HepG2 (cell line): Measurements from ENCODE around the gene NEURL1B. TPM values are rescaled to one million over a fixed set of nuclear protein-coding genes. Genes with fewer than 3 reads are reported as not detected.

Source experiments
- ATF7 ChIP-seq, 2 experiments: fragments of 450-650 bp in 1 of 2; sonication (generic) in 1 of 2; formaldehyde crosslinking in 1 of 2; IDR thresholded peaks; 2 replicates each; pipeline versions ENCODE4 v1.4.0 to v1.6.1; 2016 to 2020; ENCODE audit warnings: antibody characterized with exemption in 1 of 2, mild to moderate bottlenecking in 1 of 2, missing genetic modification reagents in 1 of 2
- DRAP1 ChIP-seq: IDR thresholded peaks from 2 replicates; pipeline ENCODE4 v1.6.1; 2016; ENCODE audit warnings: missing genetic modification reagents, missing compliant biosample characterization
- GTF3A ChIP-seq: sonication (generic); formaldehyde crosslinking; conservative IDR thresholded peaks from 2 replicates; pipeline ENCODE4 v1.4.0; 2020; ENCODE audit warnings: mild to moderate bottlenecking, missing genetic modification reagents
- HDAC1 ChIP-seq: sonication (generic); formaldehyde crosslinking; IDR thresholded peaks from 2 replicates; pipeline ENCODE4 v1.5.1; 2020; ENCODE audit warnings: mild to moderate bottlenecking, missing genetic modification reagents
- KDM3A ChIP-seq: IDR thresholded peaks from 2 replicates; pipeline ENCODE4 v1.6.1; 2018; ENCODE audit warnings: low read depth, missing compliant biosample characterization
- KLF12 ChIP-seq: sonication (generic); formaldehyde crosslinking; IDR thresholded peaks from 2 replicates; pipeline ENCODE4 v1.4.0; 2020; ENCODE audit warnings: missing genetic modification reagents, borderline replicate concordance
- PRDM4 ChIP-seq: sonication (generic); formaldehyde crosslinking; IDR thresholded peaks from 2 replicates; pipeline ENCODE4 v1.9.0; 2021; ENCODE audit warnings: missing genetic modification reagents, borderline replicate concordance
- TGIF2 ChIP-seq: IDR thresholded peaks from 2 replicates; pipeline ENCODE4 v1.6.1; 2016; ENCODE audit warnings: control low read depth, missing compliant biosample characterization
- ZBTB21 ChIP-seq: sonication (generic); formaldehyde crosslinking; IDR thresholded peaks from 2 replicates; pipeline ENCODE4 v1.4.0; 2020; ENCODE audit warnings: missing genetic modification reagents
- ZBTB43 ChIP-seq: sonication (generic); formaldehyde crosslinking; conservative IDR thresholded peaks from 2 replicates; pipeline ENCODE4 v1.4.0; 2020; ENCODE audit warnings: missing genetic modification reagents
- ZNF275 ChIP-seq: sonication (generic); formaldehyde crosslinking; IDR thresholded peaks from 2 replicates; pipeline ENCODE4 v1.8.0; 2022; ENCODE audit warnings: missing genetic modification reagents, mild to moderate bottlenecking, inconsistent platforms, borderline replicate concordance
- ZNF331 ChIP-seq: sonication (generic); formaldehyde crosslinking; IDR thresholded peaks from 2 replicates; pipeline ENCODE4 v1.4.0; 2020; ENCODE audit warnings: missing genetic modification reagents
- ZNF577 ChIP-seq: sonication (generic); formaldehyde crosslinking; IDR thresholded peaks from 2 replicates; pipeline ENCODE4 v1.4.0; 2020; ENCODE audit warnings: mild to moderate bottlenecking, low read depth, missing genetic modification reagents, borderline replicate concordance
- ZNF609 ChIP-seq: sonication (generic); formaldehyde crosslinking; IDR thresholded peaks from 2 replicates; pipeline ENCODE4 v1.4.0; 2020; ENCODE audit warnings: mild to moderate bottlenecking, missing genetic modification reagents, borderline replicate concordance
- ZNF670 ChIP-seq: sonication (generic); formaldehyde crosslinking; IDR thresholded peaks from 2 replicates; pipeline ENCODE4 v1.8.0; 2022; ENCODE audit warnings: mild to moderate bottlenecking, missing genetic modification reagents, borderline replicate concordance
- ZNF709 ChIP-seq: sonication (generic); formaldehyde crosslinking; IDR thresholded peaks from 2 replicates; pipeline ENCODE4 v1.5.0; 2020; ENCODE audit warnings: mild to moderate bottlenecking, missing genetic modification reagents
- ZNF777 ChIP-seq: sonication (generic); formaldehyde crosslinking; IDR thresholded peaks from 2 replicates; pipeline ENCODE4 v1.4.0; 2020; ENCODE audit warnings: missing genetic modification reagents
- polyA plus RNA-seq, 8 experiments: library from polyadenylated mRNA; depleted of rRNA in 3 of 8; stranded (reverse) in 7 of 8; unstranded in 1 of 8; fragments of >200 nt; fragmentation: Illumina TruSeq in 4 of 8; extraction: Trizol in 4 of 8; gene quantifications; 2 replicates each; pipeline versions ENCODE4 v1.2.1 to v1.2.3, GENCODE V29; 2011 to 2016; ENCODE audit warnings: low read depth in 4 of 8, missing spikeins in 1 of 8, mixed read lengths in 1 of 8; ENCODE audit not compliant: insufficient read depth in 1 of 8
- total RNA-seq, 5 experiments: library from RNA; depleted of rRNA; stranded (reverse); fragments of >200 nt; fragmentation: Illumina TruSeq; extraction: Trizol; gene quantifications; 2 replicates each; pipeline ENCODE4 v1.2.3, GENCODE V29; 2016; ENCODE audit warnings: low read depth in 1 of 5

NEURL1B gene
- total and polyA plus RNA-seq, 2 of the 13 experiments (the other 11 are each of a cell fraction or from before 2014, with no cell fraction given) = 0.09 to 0.13 TPM

GRCh38 chr5:172714491-172715420, 73.7 kb downstream of the NEURL1B start (continued):
- no peak for TF ChIP-seq ATF7 (IDR thresholded peaks at IDR 0.05)
- TF ChIP-seq ATF7 (CRISPR knock-in tag; IDR thresholded peaks at IDR 0.05) = peak; percentile 65; the same call in 1 of the 2 replicates
- peak; percentile 11; the same call in 1 of the 2 replicates for TF ChIP-seq ZNF331
- TF ChIP-seq DRAP1 = 0 out of 2 replicates have a peak, but pooled peaks have one; percentile 50
- peak; percentile 61 for TF ChIP-seq ZNF777 (CRISPR knock-in tag)
- TF ChIP-seq TGIF2 (CRISPR knock-in tag) = peak; percentile 27; the same call in 1 of the 2 replicates
- no peak; the same call in 1 of the 2 replicates for TF ChIP-seq ZNF275 (CRISPR knock-in tag)
- TF ChIP-seq ZNF670 = peak; percentile 61; the same call in 1 of the 2 replicates
- TF ChIP-seq ZBTB21 (CRISPR knock-in tag) = peak; percentile 96
- TF ChIP-seq PRDM4 (CRISPR knock-in tag) = no peak
- no peak for TF ChIP-seq KDM3A (CRISPR knock-in tag)
- peak; percentile 46; the same call in 1 of the 2 replicates for TF ChIP-seq KLF12 (CRISPR knock-in tag)
- no peak for TF ChIP-seq ZNF709 (CRISPR knock-in tag)
- no peak for TF ChIP-seq ZNF577 (CRISPR knock-in tag)
- peak; percentile 91 for TF ChIP-seq HDAC1 (CRISPR knock-in tag)
- TF ChIP-seq ZBTB43 = 0 out of 2 replicates have a peak, but pooled peaks have one; percentile 49
- TF ChIP-seq GTF3A (CRISPR knock-in tag) = no peak
- peak; percentile 65; the same call in 1 of the 2 replicates for TF ChIP-seq ZNF609
